CD14-positive monocyte (primary cell): ENCODE data around the gene XDH. TPM values are rescaled to one million over a fixed set of nuclear protein-coding genes. Genes with fewer than 3 reads are reported as not detected.
A peak's percentile ranks its signal among the peaks of the same experiment; 100 is the strongest.

Experiments
- DNase-seq, 3 donors: peaks; one replicate each; pipeline ENCODE4 v3.0.0-alpha.2; 2011 to 2022
- H2AFZ ChIP-seq: 2 replicates; pipeline ENCODE4 v1.6.0; 2012; ENCODE audit warnings: mild to moderate bottlenecking, low read depth, low read length, inconsistent platforms; ENCODE audit not compliant: insufficient read depth, poor library complexity, severe bottlenecking
- H3K27ac ChIP-seq, 2 donors: 1 replicate in 1 of 2; 2 replicates in 1 of 2; pipeline ENCODE4 v1.5.1; 2012 to 2013; ENCODE audit warnings: low read length in 2 of 2, control low read depth in 1 of 2, inconsistent platforms in 1 of 2, low read depth in 1 of 2, mild to moderate bottlenecking in 1 of 2
- H3K27me3 ChIP-seq, 2 donors: one replicate each; pipeline versions ENCODE4 v1.6.0 to v1.6.1; 2011 to 2013; ENCODE audit warnings: low read length in 2 of 2; ENCODE audit not compliant: control insufficient read depth in 2 of 2, insufficient read depth in 2 of 2
- H3K36me3 ChIP-seq, 2 donors: replicated peaks in 1 of 2; 1 replicate in 1 of 2; 2 replicates in 1 of 2; pipeline versions ENCODE4 v1.5.1 to v1.6.1; 2012 to 2013; ENCODE audit warnings: low read length in 2 of 2, control low read depth in 1 of 2, inconsistent platforms in 1 of 2, mild to moderate bottlenecking in 1 of 2; ENCODE audit not compliant: insufficient read depth in 2 of 2, control insufficient read depth in 1 of 2
- H3K4me1 ChIP-seq, 2 donors: 1 replicate in 1 of 2; 2 replicates in 1 of 2; pipeline versions ENCODE4 v1.5.1 to v1.6.1; 2012 to 2013; ENCODE audit warnings: low read length in 2 of 2, control low read depth in 1 of 2, inconsistent platforms in 1 of 2, mild to moderate bottlenecking in 1 of 2, moderate library complexity in 1 of 2; ENCODE audit not compliant: insufficient read depth in 2 of 2, control insufficient read depth in 1 of 2
- H3K4me2 ChIP-seq: replicated peaks from 2 replicates; pipeline ENCODE3; 2012; ENCODE audit warnings: low read length, moderate library complexity, mild to moderate bottlenecking; ENCODE audit not compliant: poor library complexity, severe bottlenecking; ENCODE audit errors: extremely low read depth
- H3K4me3 ChIP-seq, 3 experiments: fragments of 200-600 bp in 1 of 3; sonication (generic) in 1 of 3; replicated peaks in 1 of 3; 1 replicate in 2 of 3; 2 replicates in 1 of 3; pipeline ENCODE4 v1.5.1; 2011 to 2013; ENCODE audit warnings: low read length in 3 of 3, mild to moderate bottlenecking in 3 of 3, control low read depth in 2 of 3, low read depth in 2 of 3, inconsistent platforms in 1 of 3, moderate library complexity in 1 of 3
- H3K79me2 ChIP-seq: 2 replicates; pipeline ENCODE4 v1.6.0; 2012; ENCODE audit warnings: mild to moderate bottlenecking, control low read depth, inconsistent platforms, low read length, moderate library complexity; ENCODE audit not compliant: insufficient read depth
- H3K9ac ChIP-seq: 2 replicates; pipeline ENCODE4 v1.6.0; 2017; ENCODE audit warnings: low read length, mild to moderate bottlenecking; ENCODE audit not compliant: insufficient read depth, poor library complexity, severe bottlenecking
- H3K9me3 ChIP-seq, 2 donors: replicated peaks in 1 of 2; 1 replicate in 1 of 2; 2 replicates in 1 of 2; pipeline versions ENCODE4 v1.5.1 to v1.6.1; 2012 to 2013; ENCODE audit warnings: low read length in 2 of 2, control low read depth in 1 of 2; ENCODE audit not compliant: control insufficient read depth in 1 of 2, insufficient read depth in 1 of 2
- H4K20me1 ChIP-seq: 2 replicates; pipeline ENCODE4 v1.6.0; 2012; ENCODE audit warnings: mild to moderate bottlenecking, low read length, control low read depth, moderate library complexity; ENCODE audit not compliant: insufficient read depth
- H3K27ac Mint-ChIP-seq, 7 donors: one replicate each; pipeline ENCODE4 v1.8.0; 2020; ENCODE audit warnings: mild to moderate bottlenecking in 7 of 7, mixed read lengths in 7 of 7, moderate library complexity in 6 of 7, inconsistent platforms in 2 of 7
- H3K27me3 Mint-ChIP-seq, 3 donors: one replicate each; pipeline ENCODE4 v1.8.0; 2021 to 2022; ENCODE audit warnings: low read depth in 3 of 3, mild to moderate bottlenecking in 3 of 3, mixed read lengths in 3 of 3, moderate library complexity in 3 of 3, inconsistent platforms in 1 of 3
- H3K36me3 Mint-ChIP-seq, 2 donors: one replicate each; pipeline ENCODE4 v1.8.0; 2020; ENCODE audit warnings: mixed read lengths in 2 of 2, inconsistent platforms in 1 of 2, mild to moderate bottlenecking in 1 of 2
- H3K4me1 Mint-ChIP-seq: one replicate; pipeline ENCODE4 v1.8.0; 2020; ENCODE audit warnings: mild to moderate bottlenecking, mixed read lengths
- H3K4me3 Mint-ChIP-seq, 2 donors: one replicate each; pipeline ENCODE4 v1.8.0; 2020; ENCODE audit warnings: mild to moderate bottlenecking in 2 of 2, mixed read lengths in 2 of 2, moderate library complexity in 1 of 2
- H3K9me3 Mint-ChIP-seq, 7 donors: one replicate each; pipeline ENCODE4 v1.8.0; 2020 to 2022; ENCODE audit warnings: mixed read lengths in 7 of 7, mild to moderate bottlenecking in 6 of 7, moderate library complexity in 6 of 7, inconsistent platforms in 2 of 7
- WGBS: methylation state at CpG from one replicate; pipeline ENCODE4 v1.1.5; 2013; ENCODE audit warnings: missing lambda C conversion rate; ENCODE audit not compliant: insufficient coverage; 5-methylcytosine and 5-hydroxymethylcytosine counted together
- intact Hi-C, 2 donors: fragments of 100-400 bp; cut with micrococcal nuclease; formaldehyde crosslinking; loops; one replicate each; pipeline versions ENCODE4 v1.15.0 to v1.15.1; 2023
- polyA plus RNA-seq, 3 donors: library from polyadenylated mRNA; depleted of rRNA in 1 of 3; unstranded in 2 of 3; stranded (reverse) in 1 of 3; fragments of 300-500 nt in 2 of 3; fragments of >200 nt in 1 of 3; fragmentation: Illumina TruSeq in 2 of 3; gene quantifications; 1 replicate in 2 of 3; 2 replicates in 1 of 3; pipeline ENCODE4 v1.2.3, GENCODE V29; 2012 to 2021
- TF ChIP-seq, protein P1 (sequence below): fragments of 200-600 bp; IDR thresholded peaks from one replicate; pipeline ENCODE4 v1.8.0; 2022; ENCODE audit warnings: antibody characterized with exemption, mild to moderate bottlenecking

XDH gene
- polyA plus RNA-seq, 3 donors: not detected

- Mint-ChIP-seq H3K27ac (no peak overlapping the region), H3K4me3 (no peak overlapping the region), H3K36me3 (no peaks in the 10 kb centered on the region), H3K4me1 (peaks cover 4% of the 10 kb centered on the region), H3K27me3 (peaks cover 0 to 5% (median 5%) of the 10 kb centered on the region in 3 donors), H3K9me3 (peaks cover 0 to 3% (median 0%) of the 10 kb centered on the region in 7 donors)
- H3K79me2 ChIP-seq: no peaks in the 10 kb centered on the region
- no peaks in the 10 kb centered on the region for H3K36me3 ChIP-seq
- H3K27ac ChIP-seq: no peak overlapping the region
- H3K4me3 ChIP-seq: no peak overlapping the region
- peaks cover 0 to 6% of the 10 kb centered on the region in 2 donors for H3K4me1 ChIP-seq
- no peaks in the 10 kb centered on the region for H3K27me3 ChIP-seq
- WGBS: 7% methylated on average over 2 of the region's 2 CpGs
- DNase-seq: no peak
- no peak overlapping the region for H3K9ac ChIP-seq
- H4K20me1 ChIP-seq: no peaks in the 10 kb centered on the region
- TF ChIP-seq, protein P1, sequence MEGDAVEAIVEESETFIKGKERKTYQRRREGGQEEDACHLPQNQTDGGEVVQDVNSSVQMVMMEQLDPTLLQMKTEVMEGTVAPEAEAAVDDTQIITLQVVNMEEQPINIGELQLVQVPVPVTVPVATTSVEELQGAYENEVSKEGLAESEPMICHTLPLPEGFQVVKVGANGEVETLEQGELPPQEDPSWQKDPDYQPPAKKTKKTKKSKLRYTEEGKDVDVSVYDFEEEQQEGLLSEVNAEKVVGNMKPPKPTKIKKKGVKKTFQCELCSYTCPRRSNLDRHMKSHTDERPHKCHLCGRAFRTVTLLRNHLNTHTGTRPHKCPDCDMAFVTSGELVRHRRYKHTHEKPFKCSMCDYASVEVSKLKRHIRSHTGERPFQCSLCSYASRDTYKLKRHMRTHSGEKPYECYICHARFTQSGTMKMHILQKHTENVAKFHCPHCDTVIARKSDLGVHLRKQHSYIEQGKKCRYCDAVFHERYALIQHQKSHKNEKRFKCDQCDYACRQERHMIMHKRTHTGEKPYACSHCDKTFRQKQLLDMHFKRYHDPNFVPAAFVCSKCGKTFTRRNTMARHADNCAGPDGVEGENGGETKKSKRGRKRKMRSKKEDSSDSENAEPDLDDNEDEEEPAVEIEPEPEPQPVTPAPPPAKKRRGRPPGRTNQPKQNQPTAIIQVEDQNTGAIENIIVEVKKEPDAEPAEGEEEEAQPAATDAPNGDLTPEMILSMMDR: no peak
- H3K9me3 ChIP-seq: no peaks in the 10 kb centered on the region
- H3K4me2 ChIP-seq: no peak overlapping the region
- H2AFZ ChIP-seq: no peak overlapping the region
- intact Hi-C loops: no loop called here
Measured at GRCh38 chr2:31287654-31288053, 126.9 kb downstream of the XDH start.

- Histone ChIP-seq H3K4me1 (peaks cover 0 to 6% of the 10 kb centered on the region in 2 donors), H4K20me1 (no peaks in the 10 kb centered on the region), H2AFZ (peak overlapping the region; percentile 35), H3K27ac (no peak overlapping the region), H3K9me3 (no peaks in the 10 kb centered on the region), H3K79me2 (no peaks in the 10 kb centered on the region), H3K27me3 (no peaks in the 10 kb centered on the region), H3K36me3 (no peaks in the 10 kb centered on the region), H3K4me3 (no peak overlapping the region), H3K4me2 (no peak overlapping the region), H3K9ac (no peak overlapping the region)
- DNase-seq: no peak
- Mint-ChIP-seq H3K27me3 (peaks cover 0 to 5% (median 5%) of the 10 kb centered on the region in 3 donors), H3K36me3 (no peaks in the 10 kb centered on the region), H3K9me3 (peaks cover 0 to 3% (median 0%) of the 10 kb centered on the region in 7 donors), H3K27ac (peak overlapping the region in 1 of 7 donors; percentile 6), H3K4me3 (no peak overlapping the region), H3K4me1 (peaks cover 4% of the 10 kb centered on the region)
- TF ChIP-seq, protein P1: no peak
- 70% methylated on average over 2 of the region's 5 CpGs for WGBS
- intact Hi-C loops: no loop called here
Measured at GRCh38 chr2:31286961-31287550, 127.5 kb downstream of the XDH start.
